Measurements from ENCODE around the gene TAAR2.
"Not testable (repeated sequence)": the region's sequence is repeated elsewhere in the genome, so short reads cannot be mapped to it uniquely, and the experiment has no call there.

Gene TAAR2, protein sequence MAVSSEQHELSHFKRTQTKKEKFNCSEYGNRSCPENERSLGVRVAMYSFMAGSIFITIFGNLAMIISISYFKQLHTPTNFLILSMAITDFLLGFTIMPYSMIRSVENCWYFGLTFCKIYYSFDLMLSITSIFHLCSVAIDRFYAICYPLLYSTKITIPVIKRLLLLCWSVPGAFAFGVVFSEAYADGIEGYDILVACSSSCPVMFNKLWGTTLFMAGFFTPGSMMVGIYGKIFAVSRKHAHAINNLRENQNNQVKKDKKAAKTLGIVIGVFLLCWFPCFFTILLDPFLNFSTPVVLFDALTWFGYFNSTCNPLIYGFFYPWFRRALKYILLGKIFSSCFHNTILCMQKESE

GRCh38 chr6:132624175-132624574 lies at the start of gene TAAR2:
TAAR2 (minus strand) TSS chr6:132624275; CDS start chr6:132624275, 0 bp downstream.
- DNase-seq: no peak

- no peak for DNase-seq
Measured at GRCh38 chr6:132673376-132674094, 49.5 kb upstream of the TAAR2 start.

DNA sequence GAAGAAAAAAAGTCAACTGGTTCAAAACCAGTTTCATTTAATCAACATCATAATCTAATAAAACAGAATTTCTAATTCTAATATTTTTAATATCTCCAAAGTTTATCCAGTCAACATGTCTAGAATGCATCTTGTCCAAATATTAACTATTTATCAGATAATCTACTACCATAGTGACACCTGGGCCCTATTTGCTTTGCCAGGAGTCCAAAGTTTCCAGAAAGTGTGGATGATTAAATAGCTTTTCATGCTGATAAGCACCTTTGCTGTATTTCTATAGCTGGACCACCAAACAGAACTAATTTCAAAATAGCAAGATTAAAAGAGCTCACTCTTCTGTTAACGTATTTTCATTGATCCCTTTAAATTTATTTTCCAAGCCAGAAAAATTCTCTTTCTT lies 47.2 kb upstream of the TAAR2 start:
- no peak for DNase-seq

DNA sequence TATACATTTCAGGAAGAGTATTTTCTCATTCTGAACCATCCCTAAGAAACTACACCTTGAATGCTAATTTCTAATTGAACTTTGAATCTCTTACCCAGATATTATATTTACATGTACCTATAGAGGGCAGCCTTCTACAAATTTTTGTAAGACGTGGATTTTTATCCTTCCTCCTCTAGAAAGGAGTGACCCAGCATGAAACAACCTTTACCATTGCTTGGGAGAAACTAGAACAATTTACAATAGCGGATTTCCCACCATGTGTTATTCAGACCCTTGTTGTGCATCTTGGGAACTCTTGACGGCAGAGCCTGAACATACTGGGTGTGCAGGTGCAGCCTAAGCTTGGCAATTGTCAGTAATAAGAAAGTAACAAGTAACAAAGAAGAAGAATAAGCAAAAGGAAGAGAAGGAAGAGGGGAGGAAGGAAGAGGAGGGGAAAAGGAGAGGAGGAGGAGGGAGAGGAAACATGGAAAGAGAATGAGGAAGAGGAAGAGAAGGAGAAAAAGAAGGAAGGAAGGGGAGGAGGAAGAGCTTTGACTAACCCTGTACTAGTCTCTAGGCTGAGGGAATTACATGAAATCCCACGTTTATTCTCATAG lies 45.7 kb upstream of the TAAR2 start:
- no peak for DNase-seq

GRCh38 chr6:132666118-132666517 lies 42.0 kb upstream of the TAAR2 start:
- no peak for DNase-seq

GRCh38 chr6:132664309-132665034 lies 40.4 kb upstream of the TAAR2 start:
- no peak for DNase-seq

- DNase-seq: no peak
Measured at GRCh38 chr6:132663661-132664060, 39.6 kb upstream of the TAAR2 start.

DNA sequence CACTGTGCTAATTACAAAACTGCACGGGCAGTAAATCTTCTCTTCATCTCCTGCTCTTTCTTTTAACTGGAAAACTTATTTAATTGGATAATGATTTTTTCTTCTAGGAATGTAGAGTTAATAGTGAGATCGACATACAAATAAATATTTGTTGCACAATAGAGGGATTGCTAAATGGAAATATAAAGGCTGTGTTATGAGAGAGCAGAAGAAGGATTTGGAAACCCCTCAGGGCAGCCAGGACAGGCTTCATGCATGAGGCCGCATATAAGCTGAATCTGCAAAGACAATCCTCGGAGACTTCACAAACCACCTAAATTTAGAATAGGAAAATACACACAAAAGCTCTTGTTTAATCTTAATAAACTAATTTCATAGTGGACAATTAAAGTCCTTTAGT lies 37.8 kb upstream of the TAAR2 start:
- DNase-seq: no peak

GRCh38 chr6:132659082-132659481 lies 35.0 kb upstream of the TAAR2 start, which contains the start of gene TAAR1:
TAAR1 (minus strand) TSS chr6:132659182; CDS start chr6:132646003, 13,179 bp downstream.
- DNase-seq: no peak

GRCh38 chr6:132651062-132651461 lies 27.0 kb upstream of the TAAR2 start:
- no peak for DNase-seq

DNA sequence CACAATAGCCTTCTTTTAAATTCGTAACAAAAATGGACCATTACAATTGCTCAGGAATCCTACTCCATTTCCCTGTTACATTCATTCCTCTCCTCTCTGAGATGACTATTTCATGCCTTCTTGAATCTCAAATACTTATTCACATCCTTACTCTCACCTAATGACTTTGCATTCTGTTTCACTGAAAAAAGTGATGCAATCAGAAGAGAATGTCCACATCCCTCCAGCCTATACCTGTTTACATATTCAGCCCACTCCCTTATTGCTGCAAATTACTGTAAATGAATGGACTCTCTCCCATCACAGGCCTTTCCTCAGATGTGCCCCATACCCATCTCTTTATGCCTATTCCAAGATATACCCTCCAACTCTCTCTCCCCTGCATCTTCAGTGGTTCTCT lies 26.4 kb upstream of the TAAR2 start:
- DNase-seq: no peak

GRCh38 chr6:132648828-132649227 lies 24.8 kb upstream of the TAAR2 start:
- DNase-seq: no peak

GRCh38 chr6:132648356-132648755 lies 24.3 kb upstream of the TAAR2 start:
- peak in 1 of 2 experiments; percentile 5 for DNase-seq

- no peak for DNase-seq
Measured at GRCh38 chr6:132643547-132643946, 19.5 kb upstream of the TAAR2 start.

DNA sequence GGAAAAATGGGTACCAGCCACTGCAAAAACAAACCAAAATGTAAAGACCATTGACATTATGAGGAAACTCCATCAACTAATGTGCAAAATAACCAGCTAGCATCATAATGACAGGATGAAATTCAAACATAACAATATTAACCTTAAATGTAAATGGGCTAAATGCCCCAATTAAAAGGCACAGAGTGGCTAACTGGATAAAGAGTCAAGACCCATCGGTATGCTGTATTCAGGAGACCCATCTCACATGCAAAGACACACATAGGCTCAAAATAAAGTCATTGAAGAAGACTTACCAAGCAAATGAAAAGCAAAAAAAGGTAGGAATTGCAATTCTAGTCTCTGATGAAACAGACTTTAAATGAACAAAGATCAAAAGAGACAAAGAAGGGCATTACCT lies 13.1 kb upstream of the TAAR2 start:
- DNase-seq: not testable (repeated sequence)

- not testable (repeated sequence) for DNase-seq
Measured at GRCh38 chr6:132635906-132636305, 11.8 kb upstream of the TAAR2 start.

GRCh38 chr6:132635288-132635687 lies 11.2 kb upstream of the TAAR2 start:
- not testable (repeated sequence) for DNase-seq

- DNase-seq: no peak
Measured at GRCh38 chr6:132634796-132635195, 10.7 kb upstream of the TAAR2 start.

GRCh38 chr6:132633362-132633761 lies 9.3 kb upstream of the TAAR2 start:
- DNase-seq: no peak

DNA sequence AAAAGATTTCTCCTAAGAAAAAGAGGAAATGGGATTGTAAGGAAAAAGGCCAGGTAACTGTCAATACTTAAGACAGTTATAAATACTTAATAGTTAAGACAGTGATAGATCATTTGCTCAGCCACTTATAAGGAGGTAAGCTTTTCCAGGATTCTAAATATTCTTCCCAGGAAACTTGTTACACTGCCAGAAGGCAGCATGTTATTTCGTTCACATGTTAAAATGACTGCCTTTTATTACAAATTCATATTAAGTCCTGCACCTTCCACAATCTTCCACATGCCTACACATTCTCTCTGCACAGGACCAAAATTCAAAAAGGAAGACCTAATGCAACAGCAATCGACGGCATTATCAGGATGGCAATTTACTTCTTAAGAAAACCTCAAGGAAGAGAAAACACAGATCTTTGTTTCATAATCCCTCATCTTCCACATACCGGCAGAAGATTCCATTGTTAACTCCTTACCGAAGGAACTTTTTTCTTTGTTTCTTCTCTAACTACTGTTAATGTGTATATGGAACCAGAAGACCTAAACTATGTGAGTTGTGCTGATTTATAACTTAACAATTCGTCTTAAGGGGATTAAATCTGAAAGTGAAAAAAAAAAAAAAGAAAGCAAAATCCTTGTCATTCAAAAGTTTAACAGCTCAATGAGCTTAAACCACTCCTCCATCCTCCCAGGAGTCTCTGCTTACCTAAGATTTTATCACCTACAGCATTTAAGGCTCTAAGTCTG lies 799 bp downstream of the TAAR2 start:
- DNase-seq: no peak

- DNase-seq: no peak
Measured at GRCh38 chr6:132616677-132617076, 7.4 kb downstream of the TAAR2 start.

DNA sequence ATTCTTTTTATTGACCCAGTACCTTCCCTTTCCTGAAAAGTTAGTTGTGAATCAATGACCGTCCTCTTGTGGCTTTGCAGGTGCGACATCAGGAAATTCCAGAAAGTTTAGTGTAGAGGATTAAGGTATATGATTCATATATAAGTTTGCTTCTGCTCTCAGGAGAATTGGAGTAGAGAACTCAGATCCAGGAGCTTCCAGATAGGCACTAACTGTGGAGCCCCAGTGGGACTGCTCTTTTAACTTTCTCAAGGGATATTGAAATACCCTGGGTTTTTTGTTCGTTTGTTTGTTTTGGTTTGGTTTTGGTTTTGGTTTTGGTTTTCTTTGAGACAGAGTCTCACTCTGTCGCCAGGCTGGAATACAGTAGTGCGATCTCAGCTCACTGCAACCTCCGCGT lies 9.5 kb downstream of the TAAR2 start:
- no peak for DNase-seq
